ENCODE results near the gene C6orf118. TPM values are rescaled to one million over a fixed set of nuclear protein-coding genes. Genes with fewer than 3 reads are reported as not detected.

C6orf118 gene
- not detected for total RNA-seq
- long read RNA-seq, donor 1 = 0 reads
- long read RNA-seq, donor 2 = 0 reads

DNA sequence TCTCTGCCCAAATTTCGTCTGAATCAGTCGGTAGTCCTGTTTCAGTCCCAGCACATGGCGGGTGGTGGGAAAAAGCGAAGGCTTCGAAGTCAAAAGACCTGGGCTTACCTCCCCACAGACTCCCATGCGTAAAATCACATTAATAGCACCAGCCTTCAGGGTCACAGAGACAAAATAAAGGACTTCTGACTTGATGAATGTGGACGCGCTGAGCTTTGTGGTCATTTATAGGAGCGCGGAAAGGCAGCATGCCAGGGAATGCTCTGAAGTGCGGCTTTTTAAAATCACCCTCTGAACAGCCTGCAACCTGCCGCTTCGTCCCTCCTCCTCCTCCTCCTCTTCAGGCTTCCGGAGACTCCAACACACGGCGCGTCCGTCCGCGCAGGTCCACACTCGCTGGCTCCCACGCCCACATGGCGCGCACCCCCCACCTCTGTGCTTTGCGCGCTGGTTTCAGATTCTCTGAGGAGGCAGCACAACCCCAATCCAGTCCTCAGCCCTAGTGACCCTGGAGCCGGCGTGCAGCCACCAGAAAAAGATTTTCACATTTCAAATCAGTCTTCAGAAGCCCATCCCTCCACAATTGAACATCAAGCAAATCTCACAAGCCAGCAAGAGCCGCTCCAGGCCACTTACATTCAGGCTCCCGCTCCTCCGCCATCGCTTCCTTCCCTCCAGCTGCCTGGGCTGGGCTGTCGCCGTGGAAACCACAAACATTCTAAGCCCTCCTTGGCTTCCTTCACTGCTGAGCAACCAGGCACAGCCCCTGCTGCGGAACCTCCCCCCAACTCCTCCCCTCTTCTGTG lies at the start of gene C6orf118:
C6orf118 (minus strand) TSS at position 680 of the 806 bp plus-strand sequence; CDS start at position 661, 19 bp downstream.
- intact Hi-C loops (cut with DNase I) = no loop called here
- DNase-seq (ENCODE audit: low spot score) = peak; percentile 80

DNA sequence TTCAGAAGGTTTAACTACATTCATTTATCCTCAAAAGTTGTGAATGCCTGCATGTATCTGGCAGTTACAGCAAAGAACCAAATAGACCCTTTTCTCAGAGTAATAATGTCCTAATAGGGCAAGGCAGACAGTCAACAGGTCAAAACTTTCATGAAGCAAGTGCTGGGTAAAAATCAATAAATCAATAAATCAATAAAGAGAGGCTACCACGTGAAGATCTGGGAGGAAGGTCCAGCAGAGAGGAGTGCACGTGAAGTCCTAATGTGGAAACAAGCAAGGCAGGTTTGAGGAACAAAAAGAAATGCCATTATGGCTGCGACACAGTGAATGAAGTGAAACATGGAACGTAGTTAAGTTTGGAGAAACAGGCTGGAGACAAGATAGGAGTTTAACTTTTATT lies 36.3 kb upstream of the C6orf118 start:
- DNase-seq (ENCODE audit: low spot score) = no peak
- intact Hi-C loops (cut with DNase I) = no loop called here

DNA sequence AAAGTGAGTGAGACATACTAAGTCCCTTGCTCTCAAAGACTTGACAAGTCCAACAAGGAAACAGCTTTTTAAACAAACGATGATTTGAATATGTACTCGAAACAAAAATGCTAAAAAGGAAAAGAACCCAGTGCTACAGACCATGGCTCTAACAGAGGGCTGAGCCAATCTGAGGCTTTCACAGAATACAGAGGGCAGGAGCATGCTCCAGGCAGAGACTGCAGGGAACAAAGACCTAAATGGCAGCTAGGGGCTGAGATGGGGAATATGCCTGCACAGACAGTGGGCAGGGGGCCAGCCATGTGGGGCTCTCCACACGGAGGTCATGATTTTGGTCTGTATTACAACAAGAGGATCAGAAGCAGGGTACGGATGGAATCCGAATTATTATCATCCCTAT lies 31.1 kb upstream of the C6orf118 start:
- intact Hi-C loops (cut with DNase I) = no loop called here

DNA sequence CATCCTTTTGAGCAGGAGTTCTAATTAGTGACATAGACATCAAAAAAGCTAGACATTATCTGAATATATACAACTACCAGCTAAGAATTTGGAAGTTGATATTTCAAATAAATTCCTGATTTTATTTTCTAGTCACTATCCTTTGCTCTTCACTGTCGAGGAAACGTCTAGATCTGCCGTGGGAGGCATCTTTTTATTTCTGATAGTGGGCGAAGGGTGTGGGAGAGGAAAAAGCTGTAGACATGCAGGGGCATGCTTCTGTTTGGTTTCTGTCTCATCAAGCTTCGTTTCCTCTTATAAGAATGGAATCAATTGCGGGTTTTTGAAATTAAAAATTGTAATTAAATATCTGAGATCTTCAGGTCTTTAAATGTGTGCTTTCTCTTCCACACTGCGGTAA lies 16.2 kb upstream of the C6orf118 start:
- intact Hi-C loops (cut with DNase I) = no loop called here
- no peak for DNase-seq (ENCODE audit: low spot score)

More for the DNA sequence above, 31.1 kb upstream of the C6orf118 start:
- no peak for DNase-seq (ENCODE audit: low spot score)

DNA sequence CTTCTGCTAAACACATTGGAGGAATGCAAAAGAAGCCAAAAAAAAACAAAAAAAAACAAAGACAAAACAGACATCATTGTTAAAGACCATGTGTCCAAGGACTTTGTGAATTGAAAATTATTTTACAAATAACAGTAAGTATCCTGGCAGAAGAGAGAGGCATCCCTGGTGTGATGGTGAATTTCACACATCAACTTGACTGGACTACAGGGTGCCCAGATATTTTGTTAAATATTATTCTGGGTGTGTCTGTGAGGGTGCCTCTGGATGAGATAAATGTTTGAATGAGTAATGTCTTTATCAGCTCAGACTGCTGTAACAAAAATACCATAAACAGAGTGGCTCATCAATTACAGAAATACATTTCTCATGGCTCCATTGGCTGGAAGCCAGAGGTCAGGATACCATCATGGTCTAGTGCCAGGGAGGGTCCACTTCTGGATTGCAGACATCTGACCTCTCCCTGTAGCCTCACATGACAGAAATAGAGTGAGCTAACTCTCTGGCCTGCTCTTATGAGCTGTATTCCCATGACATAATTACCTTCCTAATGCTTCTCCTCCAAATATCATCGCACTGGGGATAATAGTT lies 12.2 kb upstream of the C6orf118 start:
- no peak for DNase-seq (ENCODE audit: low spot score)
- intact Hi-C loops (cut with DNase I) = no loop called here

DNA sequence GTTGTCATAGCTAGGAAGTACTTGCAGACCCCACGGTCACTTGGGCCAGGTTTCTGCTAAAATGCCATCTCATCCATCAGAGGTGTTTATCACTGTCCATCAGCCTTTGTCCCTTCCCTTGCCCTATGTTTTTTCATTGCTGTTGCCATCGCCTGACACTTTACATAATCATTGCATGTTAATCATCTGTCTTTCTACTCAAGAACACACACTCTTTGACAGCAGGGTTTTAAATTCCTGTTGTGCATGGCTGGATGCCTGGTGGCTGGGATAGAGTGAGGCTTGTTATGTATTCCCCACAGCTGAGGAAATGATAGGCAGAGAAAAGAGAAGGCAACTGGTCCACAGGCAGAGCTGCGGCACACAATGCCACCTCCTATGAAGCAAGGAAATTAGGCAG lies 11.7 kb upstream of the C6orf118 start:
- intact Hi-C loops (cut with DNase I) = no loop called here

DNA sequence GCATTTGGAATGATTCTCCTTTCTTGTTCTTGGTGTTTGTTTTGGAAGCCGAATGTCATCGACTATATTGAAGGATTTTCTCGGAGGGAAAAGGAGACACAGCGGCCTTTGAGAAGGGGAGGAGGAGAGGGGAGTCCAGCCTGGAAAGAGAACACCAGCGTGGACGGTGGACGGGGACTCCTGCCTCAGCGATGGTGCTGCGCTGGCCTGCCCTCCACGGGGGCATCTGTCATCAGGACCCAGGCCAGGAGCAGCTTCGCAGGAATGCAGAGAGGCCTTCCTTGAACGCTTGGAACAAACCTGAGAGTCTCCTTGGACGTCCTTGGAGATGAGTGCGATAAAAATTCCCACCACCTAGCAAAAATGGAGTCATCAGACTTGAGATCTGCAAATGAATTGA lies 8.3 kb upstream of the C6orf118 start:
- intact Hi-C loops (cut with DNase I) = no loop called here
- no peak for DNase-seq (ENCODE audit: low spot score)

More for the DNA sequence above, 11.7 kb upstream of the C6orf118 start:
- no peak for DNase-seq (ENCODE audit: low spot score)

DNA sequence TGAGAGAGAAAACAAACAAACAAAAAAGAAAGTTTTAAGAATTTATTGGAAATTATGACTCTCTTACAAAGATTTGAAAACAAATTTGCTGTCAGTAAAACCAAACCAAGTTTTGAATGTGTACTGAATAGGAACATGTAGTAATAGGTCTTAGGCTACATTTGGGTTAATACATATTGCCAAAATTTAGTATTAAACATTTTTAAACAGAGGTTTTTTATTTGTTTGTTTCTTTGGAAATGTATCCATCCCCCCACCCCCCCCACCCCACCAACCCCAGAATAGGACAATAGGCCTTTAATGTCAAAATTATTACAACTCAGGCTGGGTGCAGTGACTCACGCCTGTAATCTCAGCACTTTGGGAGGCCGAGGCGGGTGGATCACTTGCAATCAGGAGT lies 2.5 kb downstream of the C6orf118 start:
- DNase-seq (ENCODE audit: low spot score) = no peak

DNA sequence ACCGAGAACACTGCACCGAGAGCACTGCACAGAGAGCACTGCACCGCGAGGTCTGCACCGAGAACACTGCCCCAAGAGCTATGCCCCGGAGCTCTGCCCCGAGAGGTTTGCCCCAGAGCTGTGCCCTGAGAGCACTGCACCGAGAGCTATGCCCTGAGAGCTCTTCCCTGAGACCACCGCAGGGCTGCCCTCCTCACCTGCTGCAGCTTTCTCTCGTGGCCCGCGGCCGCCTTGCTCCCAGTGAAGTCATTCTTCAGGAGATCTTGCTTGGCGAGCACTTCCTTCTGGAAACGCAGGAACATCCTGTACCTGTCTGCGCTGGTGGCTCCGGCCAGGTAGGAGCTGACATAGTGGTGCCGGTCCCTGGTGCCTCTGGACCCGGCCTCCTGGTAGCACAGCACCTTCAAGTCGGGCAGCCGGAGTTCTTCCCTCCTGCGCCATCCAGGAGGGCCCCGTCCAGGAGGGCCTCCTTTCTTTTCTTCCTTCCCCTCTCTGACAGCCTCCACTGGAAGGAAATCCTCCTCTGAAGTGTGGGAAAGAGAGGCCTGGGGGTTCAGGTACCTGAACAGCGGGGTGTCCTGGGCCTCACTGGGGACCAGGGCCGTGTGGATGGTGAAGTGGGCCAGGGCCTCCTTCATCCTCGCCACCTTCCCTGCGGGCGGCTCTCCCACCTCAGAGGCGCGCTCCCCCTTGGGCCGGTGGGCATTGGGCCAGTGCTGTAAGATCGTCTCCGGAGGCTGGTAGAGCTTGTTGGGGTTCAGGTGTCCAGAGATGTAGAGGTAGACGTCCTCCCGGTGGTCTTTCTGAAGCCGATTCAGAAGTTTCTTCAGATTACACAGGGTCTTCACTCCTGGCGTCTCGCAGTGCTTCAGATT lies 7.8 kb downstream of the C6orf118 start:
- intact Hi-C loops (cut with DNase I) = no loop called here
- DNase-seq (ENCODE audit: low spot score) = no peak

More for the DNA sequence above, 2.5 kb downstream of the C6orf118 start:
- intact Hi-C loops (cut with DNase I) = no loop called here

DNA sequence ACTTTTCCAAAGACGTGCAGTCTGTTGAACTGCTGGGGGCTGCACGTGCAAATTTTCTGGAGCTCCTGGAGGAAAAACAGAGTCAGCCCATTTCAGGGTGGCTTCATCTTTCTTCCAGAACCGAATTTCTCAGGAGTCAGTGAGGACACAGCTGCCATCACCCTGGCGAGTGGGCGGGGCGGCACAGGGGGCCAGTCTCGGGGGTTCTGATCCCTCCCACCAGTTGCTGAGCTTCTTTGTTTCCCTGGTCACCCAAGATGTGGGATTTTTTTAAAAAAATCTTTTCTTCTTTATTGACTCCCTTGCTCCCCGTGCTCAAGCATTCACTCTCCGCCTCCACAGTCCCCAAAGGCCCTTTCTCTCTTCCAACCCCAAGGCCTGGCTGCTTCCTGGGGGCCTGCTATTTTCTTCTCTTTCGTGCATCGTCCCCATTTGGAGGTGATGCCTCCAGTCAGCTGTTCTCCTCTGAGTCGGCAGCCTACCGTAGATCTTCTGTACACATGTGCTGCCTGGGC lies 8.9 kb downstream of the C6orf118 start:
- DNase-seq (ENCODE audit: low spot score) = no peak
- intact Hi-C loops (cut with DNase I) = no loop called here

DNA sequence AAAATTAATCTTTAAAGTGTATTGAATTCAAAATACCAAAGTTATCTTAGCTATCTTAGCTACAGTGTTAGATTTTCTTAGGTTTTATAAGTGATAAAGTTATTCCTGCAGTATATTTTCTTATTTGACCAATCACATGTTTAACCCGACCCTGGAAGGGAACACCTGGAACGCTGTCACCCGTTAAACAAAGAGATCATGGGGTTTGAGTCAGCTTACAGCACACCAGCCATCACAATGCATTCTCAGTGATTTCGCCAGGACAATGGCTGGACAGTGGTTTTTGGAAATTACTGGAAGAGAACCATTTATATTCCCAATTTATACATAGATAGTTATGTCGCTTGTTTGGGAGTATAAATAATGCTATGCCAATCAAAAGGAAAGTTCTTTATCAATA lies 10.5 kb downstream of the C6orf118 start:
- intact Hi-C loops (cut with DNase I) = no loop called here
- DNase-seq (ENCODE audit: low spot score) = no peak

DNA sequence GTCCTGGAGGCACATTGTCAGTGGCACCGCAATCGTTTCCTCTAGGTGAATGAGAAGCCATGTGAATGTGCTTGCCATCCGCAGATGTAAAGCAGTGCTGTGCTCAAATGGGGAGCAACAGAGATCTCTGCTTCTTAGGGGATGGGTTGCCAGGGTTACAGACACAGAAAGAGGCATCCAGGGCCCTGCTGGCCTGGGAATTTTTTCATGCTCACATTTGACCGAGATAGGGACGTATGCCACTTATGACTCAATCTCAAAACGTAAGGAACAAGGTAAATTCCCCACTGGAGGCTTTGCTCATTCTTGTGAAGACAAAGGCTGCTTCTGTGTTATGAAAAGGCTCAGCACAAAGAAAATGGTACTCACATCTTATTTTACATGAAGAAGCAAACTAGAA lies 11.0 kb downstream of the C6orf118 start:
- intact Hi-C loops (cut with DNase I) = no loop called here
- no peak for DNase-seq (ENCODE audit: low spot score)

DNA sequence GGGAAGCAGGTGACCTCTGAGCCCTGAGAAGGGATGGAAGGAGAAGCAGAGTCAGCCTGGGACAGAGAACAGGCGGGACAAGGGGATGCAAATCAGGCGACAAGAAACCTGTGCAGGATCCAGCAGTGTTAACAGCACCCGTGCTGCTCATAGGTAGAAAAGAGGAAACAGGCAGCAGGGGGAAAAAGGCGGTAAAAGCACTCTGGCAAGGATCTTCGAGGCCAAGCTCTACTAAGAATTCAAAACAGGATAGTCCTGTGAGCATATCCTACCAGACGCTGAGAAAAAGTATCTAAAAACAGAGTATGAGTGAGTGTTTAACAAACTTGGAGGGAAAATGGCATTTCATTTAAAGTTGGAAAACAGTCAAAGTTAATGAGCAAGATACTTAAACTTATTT lies 16.7 kb downstream of the C6orf118 start:
- DNase-seq (ENCODE audit: low spot score) = no peak

DNA sequence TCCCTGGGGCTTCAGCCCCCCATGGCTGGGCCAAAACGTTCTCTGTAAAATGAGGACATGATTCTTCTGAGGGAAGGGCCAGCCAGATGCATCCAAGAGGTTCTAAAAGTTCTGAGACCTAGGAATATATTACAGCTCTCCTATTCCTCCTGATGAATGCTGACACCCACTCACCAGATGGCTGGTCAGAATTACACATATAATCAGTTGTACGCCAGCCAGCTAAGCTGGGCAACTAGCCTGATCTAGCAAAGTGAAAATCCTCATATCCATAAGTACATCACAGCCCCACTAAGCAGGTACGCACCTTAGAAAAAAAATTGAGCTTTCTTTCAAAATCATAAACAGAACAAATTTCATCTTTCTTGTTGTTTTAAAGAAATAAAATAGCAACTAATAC lies 34.8 kb downstream of the C6orf118 start:
- intact Hi-C loops (cut with DNase I) = no loop called here
- no peak for DNase-seq (ENCODE audit: low spot score)

More for the DNA sequence above, 16.7 kb downstream of the C6orf118 start:
- intact Hi-C loops (cut with DNase I) = no loop called here

DNA sequence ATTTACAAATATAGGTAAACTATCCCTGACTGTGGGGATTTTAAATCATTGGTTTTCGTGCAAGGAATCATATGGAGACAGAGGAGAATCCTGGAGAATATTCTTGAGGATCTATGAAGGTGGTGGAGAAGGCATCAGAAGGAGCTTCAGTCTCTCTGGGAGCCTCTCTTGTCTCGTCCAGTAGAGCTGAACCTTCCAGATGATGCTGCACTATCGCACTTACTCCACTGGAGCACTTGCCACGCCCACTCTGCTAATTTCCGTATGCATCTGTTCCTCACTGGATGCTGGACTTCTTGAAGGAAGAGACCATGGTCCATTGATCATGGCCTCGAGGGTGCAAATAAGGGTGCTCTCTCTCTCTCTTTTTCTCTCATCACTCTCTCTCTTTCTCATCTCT lies 36.8 kb downstream of the C6orf118 start:
- intact Hi-C loops (cut with DNase I) = no loop called here
- no peak for DNase-seq (ENCODE audit: low spot score)

DNA sequence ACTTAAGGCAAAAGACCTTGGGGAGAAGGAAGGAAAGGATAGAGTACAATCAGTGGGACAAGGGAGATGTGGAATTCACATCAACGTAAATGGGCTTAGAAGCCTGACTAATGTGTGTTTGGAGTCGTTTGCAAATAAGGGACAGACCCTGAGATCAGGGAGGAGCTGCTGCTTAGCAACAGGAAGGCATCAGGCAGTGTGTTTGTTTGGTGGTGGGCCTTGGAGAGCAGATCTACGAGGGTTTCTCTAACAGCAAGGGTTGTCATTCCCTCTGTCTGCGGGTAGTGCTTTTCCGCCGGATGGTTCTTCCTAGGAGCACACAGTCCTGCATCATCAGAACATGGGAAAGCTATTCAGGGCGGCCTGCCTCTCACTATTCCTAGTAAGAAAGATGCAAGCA lies 40.4 kb downstream of the C6orf118 start:
- no peak for DNase-seq (ENCODE audit: low spot score)

DNA sequence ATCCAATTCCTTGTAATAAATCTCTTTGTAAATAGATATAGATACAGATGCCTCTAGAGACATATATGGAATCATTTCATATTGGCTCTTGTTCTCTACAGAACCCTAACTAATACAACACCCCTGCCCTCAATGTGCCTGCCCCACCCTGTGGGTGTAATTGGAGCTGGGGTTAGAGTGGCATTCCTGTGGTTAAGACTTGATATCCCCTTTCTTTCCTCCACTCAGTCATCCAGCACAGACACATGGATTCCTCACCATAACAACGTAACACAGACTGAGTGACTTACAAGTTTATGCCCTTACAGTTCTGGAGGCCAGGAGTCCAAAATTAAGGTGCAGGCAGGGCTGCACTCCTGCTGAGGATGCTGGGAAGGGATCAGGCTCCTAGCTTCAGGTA lies 42.8 kb downstream of the C6orf118 start:
- DNase-seq (ENCODE audit: low spot score) = no peak
- intact Hi-C loops (cut with DNase I) = no loop called here

More for the DNA sequence above, 40.4 kb downstream of the C6orf118 start:
- intact Hi-C loops (cut with DNase I) = no loop called here

DNA sequence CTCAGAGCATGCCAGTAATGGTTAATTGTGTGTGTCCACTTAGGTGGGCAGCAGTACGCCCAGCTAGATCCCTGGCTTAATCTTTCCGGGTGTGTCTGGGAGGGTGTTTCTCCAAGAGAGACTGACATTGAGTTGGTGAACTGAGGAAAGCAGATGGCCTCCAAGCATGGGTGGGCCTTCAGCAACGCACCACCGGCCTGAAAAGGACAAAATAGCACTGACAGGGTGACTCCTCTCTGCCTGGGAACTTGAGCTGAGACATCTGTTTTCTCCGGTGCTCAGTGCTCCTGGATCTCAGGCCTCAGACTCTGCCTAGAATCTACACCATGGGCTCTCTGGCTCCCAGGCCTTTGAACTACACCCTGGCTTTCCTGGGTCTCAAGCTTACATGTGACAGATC lies 43.2 kb downstream of the C6orf118 start:
- no peak for DNase-seq (ENCODE audit: low spot score)
- intact Hi-C loops (cut with DNase I) = no loop called here

DNA sequence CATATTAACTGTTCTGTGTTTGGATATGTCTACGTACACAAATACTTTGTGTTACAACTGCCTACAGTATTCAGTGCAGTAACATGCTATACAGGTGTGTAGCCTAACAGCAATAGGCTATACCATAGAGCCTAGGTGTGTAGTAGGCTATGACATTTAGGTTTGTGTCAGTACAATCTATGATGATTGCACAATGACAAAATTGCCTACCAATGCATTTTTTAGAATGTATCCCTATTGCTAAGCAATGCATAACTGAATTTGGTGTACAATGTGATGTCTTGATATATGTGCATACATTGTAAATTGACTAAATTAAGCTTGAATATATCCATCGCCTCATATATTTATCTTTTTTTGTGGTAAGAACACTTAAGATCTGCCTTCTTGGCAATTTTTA lies 48.9 kb downstream of the C6orf118 start:
- intact Hi-C loops (cut with DNase I) = no loop called here
- no peak for DNase-seq (ENCODE audit: low spot score)

DNA sequence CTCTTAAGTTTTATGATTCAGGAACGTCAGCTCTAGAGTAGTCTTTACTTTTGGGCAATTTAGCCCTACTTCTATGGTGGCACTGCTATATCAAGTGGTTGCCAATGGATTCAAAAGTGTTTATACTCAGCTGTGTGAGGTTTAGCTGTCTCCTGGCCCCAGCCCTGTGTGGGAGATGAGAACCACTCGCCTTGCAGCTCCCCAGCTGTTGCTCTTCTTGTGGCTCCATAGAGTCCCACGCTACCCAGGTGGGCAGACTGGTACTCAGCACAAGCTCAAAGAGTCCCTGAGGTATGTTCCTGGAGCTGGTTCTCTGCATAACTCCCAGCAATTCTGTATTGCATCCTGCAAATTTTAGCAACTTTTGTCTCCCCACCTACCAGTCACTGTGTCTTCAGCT lies 59.6 kb downstream of the C6orf118 start:
- no peak for DNase-seq (ENCODE audit: low spot score)
- intact Hi-C loops (cut with DNase I) = no loop called here
